ENCODE results near the gene NDUFB10.

Gene NDUFB10

GRCh38 chr16:1942810-1943726, 16.3 kb upstream of the NDUFB10 start, which contains the start of gene MSRB1:
Gene MSRB1, minus strand, starts transcription at chr16:1943199. Its CDS starts 43 bp downstream, at chr16:1943156.
- peak; percentile 100 for DNase-seq
- H3K4me1 Mint-ChIP-seq: peaks cover 46% of the 10 kb centered on the region
- H3K4me3 Mint-ChIP-seq: peak within 1 kb of the TSS; percentile 92
- peaks cover 6% of the 10 kb centered on the region for H3K9me3 Mint-ChIP-seq
- TF ChIP-seq CTCF (IDR thresholded peaks at IDR 0.05): no peak
- H3K27me3 Mint-ChIP-seq (ENCODE audit: low read depth, poor library complexity): peaks cover 11% of the 10 kb centered on the region
- H3K36me3 Mint-ChIP-seq (ENCODE audit: low read depth): no peaks in the 10 kb centered on the region
- no peak within 1 kb of the TSS for H3K27ac Mint-ChIP-seq

GRCh38 chr16:1944612-1945199, 14.6 kb upstream of the NDUFB10 start:
- TF ChIP-seq CTCF (IDR thresholded peaks at IDR 0.05): no peak
- H3K9me3 Mint-ChIP-seq: peaks cover 6% of the 10 kb centered on the region
- H3K36me3 Mint-ChIP-seq (ENCODE audit: low read depth): no peaks in the 10 kb centered on the region
- peaks cover 34% of the 10 kb centered on the region for H3K4me1 Mint-ChIP-seq
- peaks cover 11% of the 10 kb centered on the region for H3K27me3 Mint-ChIP-seq (ENCODE audit: low read depth, poor library complexity)
- no peak overlapping the region for H3K4me3 Mint-ChIP-seq
- DNase-seq: no peak
- no peak overlapping the region for H3K27ac Mint-ChIP-seq

- no peak for TF ChIP-seq CTCF (IDR thresholded peaks at IDR 0.05)
- no peak overlapping the region for H3K4me3 Mint-ChIP-seq
Measured at GRCh38 chr16:1945559-1946391, 13.6 kb upstream of the NDUFB10 start.

GRCh38 chr16:1946495-1947368, 12.6 kb upstream of the NDUFB10 start:
- no peak for DNase-seq
- peaks cover 23% of the 10 kb centered on the region for H3K4me1 Mint-ChIP-seq
- no peaks in the 10 kb centered on the region for H3K36me3 Mint-ChIP-seq (ENCODE audit: low read depth)
- no peak overlapping the region for H3K4me3 Mint-ChIP-seq
- H3K9me3 Mint-ChIP-seq: peaks cover 6% of the 10 kb centered on the region
- no peak overlapping the region for H3K27ac Mint-ChIP-seq
- H3K27me3 Mint-ChIP-seq (ENCODE audit: low read depth, poor library complexity): peaks cover 11% of the 10 kb centered on the region
- TF ChIP-seq CTCF (IDR thresholded peaks at IDR 0.05): no peak

More at GRCh38 chr16:1945559-1946391, 13.6 kb upstream of the NDUFB10 start:
- H3K27me3 Mint-ChIP-seq (ENCODE audit: low read depth, poor library complexity): peaks cover 11% of the 10 kb centered on the region
- DNase-seq: no peak
- H3K9me3 Mint-ChIP-seq: peaks cover 6% of the 10 kb centered on the region
- H3K27ac Mint-ChIP-seq: no peak overlapping the region
- no peaks in the 10 kb centered on the region for H3K36me3 Mint-ChIP-seq (ENCODE audit: low read depth)
- peaks cover 27% of the 10 kb centered on the region for H3K4me1 Mint-ChIP-seq

GRCh38 chr16:1947369-1947670, 12.0 kb upstream of the NDUFB10 start:
- no peak overlapping the region for H3K27ac Mint-ChIP-seq
- no peak for DNase-seq
- H3K9me3 Mint-ChIP-seq: peaks cover 6% of the 10 kb centered on the region
- H3K27me3 Mint-ChIP-seq (ENCODE audit: low read depth, poor library complexity): peaks cover 11% of the 10 kb centered on the region
- no peak for TF ChIP-seq CTCF (IDR thresholded peaks at IDR 0.05)
- no peaks in the 10 kb centered on the region for H3K36me3 Mint-ChIP-seq (ENCODE audit: low read depth)
- peaks cover 18% of the 10 kb centered on the region for H3K4me1 Mint-ChIP-seq
- no peak overlapping the region for H3K4me3 Mint-ChIP-seq
